GM21529 (cell line): Measurements from ENCODE around the gene ZSCAN22.
"Not testable (repeated sequence)": the region's sequence is repeated elsewhere in the genome, so short reads cannot be mapped to it uniquely, and the experiment has no call there.

Experiments
- ATAC-seq: cut with Tn5 transposase; IDR thresholded peaks from one replicate; pipeline ENCODE4 v1.9.1; 2021; ENCODE audit not compliant: unreplicated experiment

ZSCAN22 gene

DNA sequence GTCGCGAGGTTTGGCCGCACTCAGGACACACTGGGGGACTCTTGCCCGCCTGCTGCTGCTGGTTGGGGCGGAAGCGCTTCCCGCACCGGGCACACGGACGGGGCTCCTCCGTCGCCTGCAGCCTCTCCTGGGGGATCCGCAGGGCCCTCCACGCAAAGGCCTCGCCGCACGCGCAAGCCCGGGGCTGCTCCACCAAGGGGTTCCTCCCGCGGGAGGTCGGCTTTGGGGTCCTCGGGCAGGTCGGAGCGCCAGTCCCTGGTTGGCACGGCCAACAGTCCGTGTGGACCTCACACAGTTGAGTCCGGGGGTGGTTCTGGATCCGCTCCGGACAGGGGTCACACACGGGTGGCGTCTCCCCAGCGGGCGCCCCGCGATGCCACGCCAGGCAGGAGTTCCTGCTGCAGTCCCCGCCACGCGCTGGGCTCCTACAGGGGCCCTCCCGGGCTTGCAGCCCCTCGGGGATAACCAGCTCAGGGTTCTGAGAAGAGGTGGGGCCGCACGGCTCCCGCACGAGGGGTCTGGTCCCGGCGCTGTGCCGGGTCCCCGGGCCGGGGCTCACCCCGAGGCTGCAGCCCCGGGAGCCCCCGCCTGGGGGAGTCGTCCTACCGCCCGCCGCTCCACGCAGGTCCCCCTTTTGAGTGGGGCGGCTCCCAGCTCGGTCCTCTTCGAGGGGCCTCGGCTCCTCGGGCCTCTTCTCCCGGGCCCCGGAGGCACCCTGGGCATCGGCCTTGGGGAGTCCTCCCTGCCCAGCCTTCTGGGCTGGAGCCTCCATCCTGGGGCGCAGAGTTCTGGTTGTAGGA, 42.0 kb downstream of the ZSCAN22 start:
- ATAC-seq, result no peak

- no peak for ATAC-seq
These were observed 45.7 kb downstream of the ZSCAN22 start for GRCh38 chr19:58372311-58373133.

- no peak for ATAC-seq
These were observed 47.4 kb downstream of the ZSCAN22 start for GRCh38 chr19:58374200-58374599.

GRCh38 chr19:58376724-58377123, 49.9 kb downstream of the ZSCAN22 start:
- not testable (repeated sequence) for ATAC-seq

- no peak for ATAC-seq
These were observed 52.5 kb downstream of the ZSCAN22 start for GRCh38 chr19:58379246-58379645.

DNA sequence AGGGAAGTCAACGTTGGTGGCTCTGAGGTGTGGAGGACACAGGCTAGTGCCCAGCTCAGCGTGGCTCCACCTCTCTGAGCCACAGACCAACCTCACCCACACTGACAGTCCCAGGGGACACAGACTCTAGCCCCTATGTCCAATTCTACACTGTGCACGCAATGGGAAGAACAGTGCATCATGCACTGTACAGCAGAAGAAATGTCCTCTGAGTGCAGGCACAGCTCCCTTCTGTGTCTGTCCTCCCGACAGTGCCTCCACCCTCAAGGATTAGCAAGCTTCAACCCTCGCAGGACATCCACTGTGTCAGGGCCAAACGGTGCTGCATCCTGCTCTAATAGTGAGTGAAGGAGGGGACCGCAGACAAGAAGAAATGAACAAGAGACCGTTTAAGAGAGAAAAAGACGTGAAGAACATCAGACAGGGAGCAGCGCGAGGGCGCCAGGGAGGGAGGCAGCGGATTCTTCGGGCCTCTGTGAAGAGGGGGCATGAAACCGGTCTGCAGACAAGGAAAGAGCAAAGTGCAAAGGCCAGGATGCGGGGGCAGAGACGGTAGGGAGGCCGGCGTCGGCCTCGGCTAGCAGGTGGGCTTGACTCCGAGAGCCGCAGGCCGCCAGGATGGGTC, 53.4 kb downstream of the ZSCAN22 start:
- ATAC-seq, result no peak

DNA sequence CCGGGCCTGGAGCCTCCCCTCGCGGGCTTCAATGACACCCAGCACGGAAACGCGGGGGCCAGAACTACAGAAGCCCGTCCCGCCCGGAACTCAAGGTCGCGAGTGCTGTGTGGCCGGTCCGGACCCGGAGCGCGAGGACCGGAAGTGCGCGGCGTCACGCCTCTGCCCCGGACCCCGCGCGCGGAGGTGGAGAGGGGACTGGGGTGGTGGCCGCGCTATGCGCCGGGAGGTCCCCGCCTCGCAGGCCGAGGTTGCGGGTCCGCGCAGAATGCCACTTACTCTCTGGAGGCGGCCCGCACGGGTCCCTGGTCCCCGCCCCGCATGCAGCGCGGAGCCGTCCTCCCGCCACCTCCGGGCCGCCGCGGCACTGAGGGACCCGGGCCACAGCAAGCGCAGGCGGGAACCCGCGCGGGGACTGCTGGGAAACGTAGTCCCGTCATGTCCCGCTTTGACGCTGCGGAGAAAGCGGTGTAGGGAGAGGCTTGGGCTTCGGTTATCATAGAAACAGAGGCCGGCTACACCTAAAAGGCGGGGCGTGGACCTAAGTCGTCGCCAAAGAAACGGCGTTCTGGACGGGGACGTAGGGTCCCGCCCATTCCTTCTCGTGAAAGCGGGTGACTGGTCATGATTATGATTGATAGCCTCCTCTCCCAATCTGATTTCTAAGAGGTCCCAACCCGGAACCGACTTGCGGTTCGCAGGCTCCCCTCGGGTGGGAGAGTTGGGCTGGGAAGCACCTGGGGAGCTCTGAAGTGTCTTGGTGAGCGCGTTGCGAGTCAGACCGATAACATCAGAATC, 54.1 kb downstream of the ZSCAN22 start, which contains the start of gene ZNF837:
Gene ZNF837, minus strand, starts transcription at position 369 of the 798 bp plus-strand sequence. CDS start 11,698 bp downstream, outside the sequence.
- ATAC-seq, result peak; percentile 74

DNA sequence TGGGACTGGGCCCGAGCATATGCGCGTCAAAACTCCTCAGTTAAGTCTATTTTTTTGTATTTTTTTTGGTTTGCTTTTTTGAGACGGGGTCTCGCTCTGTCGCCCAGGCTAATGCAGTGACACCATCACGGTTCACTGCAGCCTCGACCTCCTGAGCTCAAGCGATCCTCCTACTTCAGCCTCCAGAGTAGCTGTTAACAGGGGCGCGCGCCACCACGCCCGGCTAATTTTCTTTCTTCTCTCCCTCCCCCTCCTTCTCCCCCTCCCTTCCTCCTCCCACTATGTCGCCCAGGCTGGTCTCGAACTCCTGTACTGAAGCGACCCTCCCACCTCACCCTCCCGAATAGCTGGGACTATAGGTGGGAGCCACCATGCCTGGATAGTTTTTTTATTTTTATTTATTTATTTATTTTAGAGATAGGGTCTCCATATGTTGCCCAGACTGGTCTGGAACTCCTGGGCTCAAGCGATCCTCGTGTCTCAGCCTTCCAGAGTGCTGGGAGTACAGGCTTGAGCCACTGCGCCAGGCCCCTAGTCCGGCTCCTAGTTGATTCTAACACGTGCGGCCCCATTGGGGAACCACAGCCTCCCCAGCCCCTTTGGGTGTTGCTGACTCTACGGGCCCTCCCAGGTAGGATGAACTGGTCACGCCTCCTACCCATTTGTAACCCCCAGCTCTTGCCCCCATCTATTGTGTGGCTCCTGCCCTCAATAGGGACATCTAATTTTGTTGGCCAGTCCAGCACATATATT, 54.8 kb downstream of the ZSCAN22 start:
- no peak for ATAC-seq

GRCh38 chr19:58382997-58383603, 56.3 kb downstream of the ZSCAN22 start:
- ATAC-seq, result no peak

GRCh38 chr19:58385313-58385890, 58.6 kb downstream of the ZSCAN22 start:
- ATAC-seq, result no peak

- peak; percentile 3 for ATAC-seq
These were observed 59.2 kb downstream of the ZSCAN22 start for GRCh38 chr19:58385891-58386575.

- ATAC-seq, result peak; percentile 81
These were observed 60.0 kb downstream of the ZSCAN22 start, which contains the start of gene RPS5 for GRCh38 chr19:58386576-58387337. Gene RPS5, plus strand, starts transcription at chr19:58387269. Its CDS starts 869 bp downstream, at chr19:58388138.

GRCh38 chr19:58387338-58388174, 60.8 kb downstream of the ZSCAN22 start:
- ATAC-seq, result peak; percentile 2

GRCh38 chr19:58388175-58388526, 61.4 kb downstream of the ZSCAN22 start:
- no peak for ATAC-seq
